Vagina (tissue), 2 donors: ENCODE measurements around the gene OR2V2.

Experiments
- CTCF ChIP-seq, 3 experiments: fragments of 450-650 bp in 2 of 3; fragments of 200-600 bp in 1 of 3; sonication (generic) in 1 of 3; IDR thresholded peaks; one replicate each; pipeline ENCODE4 v1.5.1; 2017 to 2019; ENCODE audit warnings: antibody characterized with exemption in 3 of 3, mild to moderate bottlenecking in 2 of 3, moderate library complexity in 2 of 3
- POLR2A ChIP-seq, 2 donors: fragments of 450-650 bp; IDR thresholded peaks; one replicate each; pipeline ENCODE4 v1.6.1; 2017; ENCODE audit warnings: antibody characterized with exemption in 2 of 2, mild to moderate bottlenecking in 2 of 2, moderate library complexity in 2 of 2

GRCh38 chr5:181207960-181208253 lies 60.5 kb downstream of the OR2V2 start:
- no peak for TF ChIP-seq CTCF (IDR thresholded peaks at IDR 0.05)
- TF ChIP-seq POLR2A (IDR thresholded peaks at IDR 0.05) = no peak
